ENCODE data around the gene CALY.

DNA sequence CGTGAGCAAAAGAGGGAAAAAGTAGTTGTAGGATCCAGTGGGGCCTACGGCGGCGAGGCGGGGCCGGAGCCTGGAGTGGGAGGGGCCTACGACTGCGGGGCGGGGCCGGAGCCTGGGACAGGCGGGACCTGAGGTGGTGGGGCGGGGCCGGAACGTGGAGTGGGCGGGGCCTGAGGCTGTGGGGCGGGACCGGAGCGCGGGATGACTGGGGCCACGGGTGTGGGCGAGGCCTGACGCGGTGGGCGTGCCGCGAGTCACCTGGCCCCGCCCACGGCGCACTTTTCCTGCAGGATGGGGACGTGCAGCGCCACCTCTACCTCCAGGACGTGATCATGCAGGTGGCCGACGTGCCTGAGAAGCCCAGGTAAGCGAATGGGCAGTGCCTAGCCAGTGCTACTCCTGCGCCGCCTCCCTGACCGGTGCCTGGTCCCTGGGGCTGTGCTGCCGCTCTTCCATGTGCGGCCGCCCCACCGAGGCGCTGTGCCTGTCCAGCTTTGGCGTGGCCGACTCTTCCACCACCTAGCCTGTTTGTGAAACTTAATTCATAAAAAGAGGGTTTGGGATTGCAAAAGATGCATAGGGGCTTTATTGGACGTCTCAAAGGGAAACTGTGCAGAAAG, 27.5 kb downstream of the CALY start:
- TF ChIP-seq GATA3 (IDR thresholded peaks at IDR 0.05; ENCODE audit: low read depth, low read length) (no peak), GATA2 (IDR thresholded peaks at IDR 0.05; ENCODE audit: low read depth, low read length) (no peak)

Data from SH-SY5Y (cell line).